Left ventricle myocardium inferior (tissue), 1 donor: Measurements from ENCODE around the gene SPTLC1. TPM values are rescaled to one million over a fixed set of nuclear protein-coding genes. Genes with fewer than 3 reads are reported as not detected.

ENCODE experiments used
- DNase-seq: peaks from one replicate; pipeline ENCODE4 v3.0.0-alpha.2; 2020
- H3K27ac ChIP-seq: fragments of 200-600 bp; replicated peaks from 2 replicates; pipeline ENCODE4 v1.8.0; 2021
- H3K27me3 ChIP-seq: fragments of 200-600 bp; 2 replicates; pipeline ENCODE4 v1.8.0; 2021; ENCODE audit warnings: low read depth
- H3K36me3 ChIP-seq: fragments of 200-600 bp; 2 replicates; pipeline ENCODE4 v1.8.0; 2021
- H3K4me1 ChIP-seq: fragments of 200-600 bp; 2 replicates; pipeline ENCODE4 v1.8.0; 2021
- H3K4me3 ChIP-seq: fragments of 200-600 bp; 2 replicates; pipeline ENCODE4 v1.8.0; 2021; ENCODE audit warnings: mild to moderate bottlenecking, moderate library complexity
- H3K9me3 ChIP-seq: fragments of 200-600 bp; replicated peaks from 2 replicates; pipeline ENCODE4 v1.8.0; 2021
- CTCF ChIP-seq: fragments of 200-600 bp; IDR thresholded peaks from 2 replicates; pipeline ENCODE4 v1.8.0; 2021; ENCODE audit warnings: antibody characterized with exemption, mild to moderate bottlenecking, borderline replicate concordance
- intact Hi-C: fragments of 100-400 bp; cut with micrococcal nuclease; formaldehyde crosslinking; loops from one replicate; pipeline ENCODE4 v1.11.0; 2022
- total RNA-seq: library from RNA; stranded (reverse); fragmentation: NEBNext Ultra II Directional; extraction: Animal tissue kit (Norgen Biotek cat#: 25700); gene quantifications from one replicate; pipeline ENCODE4 v1.2.1, GENCODE V29; 2021
- donor health status: DM: no; HTN: yes; CAD: no; lungs with severe emphysema.

SPTLC1 gene
- total RNA-seq, 1 donor from 2014 or later = 21.9 TPM

DNA sequence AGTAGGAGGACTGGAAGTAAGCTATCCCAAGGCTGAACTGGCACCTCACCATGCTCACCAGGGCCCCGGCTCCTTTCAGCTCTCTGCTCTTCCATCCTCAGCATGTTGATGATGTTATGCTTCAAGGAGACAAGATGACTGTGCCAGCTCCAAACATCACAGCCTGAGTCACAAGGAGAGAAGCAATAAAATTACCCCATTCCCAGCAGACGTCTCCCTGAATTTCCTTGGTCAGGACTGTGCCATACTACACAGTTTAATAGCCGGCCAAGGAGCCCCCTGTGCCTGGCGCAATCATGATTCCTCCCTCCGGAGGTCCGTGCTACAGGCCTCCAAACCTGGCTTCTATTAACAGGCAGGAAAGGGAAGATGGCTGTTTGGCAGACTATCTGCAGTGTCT, 114.0 kb downstream of the SPTLC1 start:
- Histone ChIP-seq H3K27me3 (peaks cover 54% of the 10 kb centered on the region), H3K4me3 (no peak overlapping the region), H3K36me3 (no peaks in the 10 kb centered on the region), H3K9me3 (peaks cover 6% of the 10 kb centered on the region), H3K27ac (no peak overlapping the region), H3K4me1 (no peaks in the 10 kb centered on the region)
- DNase-seq = no peak
- no peak for TF ChIP-seq CTCF
- intact Hi-C loops = no loop called here

DNA sequence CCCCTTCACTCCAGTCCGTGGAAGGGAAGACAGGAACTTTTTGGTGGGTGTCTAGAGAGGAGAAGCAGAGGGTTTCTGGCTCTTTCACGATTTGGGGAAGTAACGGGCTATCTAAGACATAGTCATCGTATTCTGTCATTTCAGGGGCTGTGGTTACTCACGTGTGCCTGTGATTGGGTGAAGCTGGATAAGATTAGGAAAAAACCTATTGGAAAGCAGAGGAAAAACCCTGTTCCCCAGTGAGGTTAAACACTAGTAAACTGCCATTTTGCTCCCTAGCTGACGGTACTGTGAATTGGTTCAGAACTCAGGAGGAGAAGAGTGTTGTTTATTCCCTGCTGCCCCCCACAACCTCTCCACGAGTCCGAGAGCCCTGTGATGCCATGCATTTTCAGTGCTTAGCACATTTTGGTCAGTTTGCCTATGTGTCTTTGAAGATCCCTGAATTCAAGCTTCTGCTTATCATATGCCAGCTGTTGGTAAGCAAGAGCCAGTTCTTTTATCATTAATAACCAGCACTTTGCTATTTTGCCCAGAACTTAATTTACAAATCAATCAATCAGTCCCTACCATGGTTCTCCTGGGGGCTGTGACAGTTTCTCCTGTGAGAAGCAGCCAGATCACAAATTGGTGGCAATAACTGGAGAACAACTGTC, 120.1 kb downstream of the SPTLC1 start:
- H3K36me3 ChIP-seq = no peaks in the 10 kb centered on the region
- TF ChIP-seq CTCF = no peak
- DNase-seq = no peak
- no peak overlapping the region for H3K27ac ChIP-seq
- intact Hi-C loops = no loop called here
- H3K27me3 ChIP-seq = peaks cover 85% of the 10 kb centered on the region
- H3K9me3 ChIP-seq = no peaks in the 10 kb centered on the region
- no peaks in the 10 kb centered on the region for H3K4me1 ChIP-seq
- no peak overlapping the region for H3K4me3 ChIP-seq

DNA sequence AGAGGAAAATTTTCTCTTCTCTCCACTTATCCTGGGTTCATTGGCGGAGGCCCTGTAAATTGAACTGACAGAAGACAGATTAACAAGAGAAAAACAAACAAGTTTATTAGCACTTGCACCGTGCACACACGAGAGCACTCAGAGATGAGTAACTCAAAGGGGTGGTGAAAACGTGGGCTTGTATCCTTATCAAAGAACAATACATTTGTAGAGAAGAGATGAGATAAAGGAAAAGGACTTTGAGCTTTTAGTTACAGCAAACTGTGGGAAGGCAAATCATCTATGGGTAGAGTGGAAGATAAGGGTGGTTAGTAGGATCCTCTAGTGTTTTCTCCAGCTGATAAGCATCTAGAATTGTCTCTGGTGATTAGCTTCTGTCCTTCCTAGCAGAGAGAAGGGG, 120.8 kb downstream of the SPTLC1 start:
- no peak for TF ChIP-seq CTCF
- Histone ChIP-seq H3K27me3 (peaks cover 85% of the 10 kb centered on the region), H3K27ac (no peak overlapping the region), H3K36me3 (no peaks in the 10 kb centered on the region), H3K4me1 (no peaks in the 10 kb centered on the region), H3K9me3 (no peaks in the 10 kb centered on the region), H3K4me3 (no peak overlapping the region)
- intact Hi-C loops = no loop called here
- no peak for DNase-seq

DNA sequence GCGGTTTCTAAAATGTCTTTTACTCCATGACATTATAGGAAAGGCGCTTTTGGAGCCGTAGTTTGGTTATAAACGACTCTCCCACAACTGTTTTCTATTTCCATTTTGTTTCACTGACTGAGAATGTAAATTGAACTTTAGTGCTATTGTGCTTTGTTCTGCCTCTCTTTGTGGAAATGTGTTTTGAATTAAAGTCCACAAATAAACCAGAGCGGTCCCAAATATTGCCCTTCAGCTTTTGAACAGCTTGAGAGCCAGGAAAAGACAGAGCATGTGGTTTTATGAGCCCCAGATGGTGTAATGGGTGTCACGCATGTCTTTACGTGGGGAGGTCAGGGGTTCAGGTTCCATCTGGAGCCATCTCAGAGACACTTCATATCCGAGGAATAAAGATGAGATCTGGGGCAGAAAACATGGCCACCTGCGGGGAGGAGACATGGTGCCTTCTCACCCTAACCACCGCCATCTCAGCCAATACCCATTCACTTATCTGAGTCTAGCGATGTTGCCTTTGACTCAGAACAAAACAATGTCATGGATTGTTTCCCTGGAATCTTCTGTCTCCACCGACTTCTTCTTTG, 122.7 kb downstream of the SPTLC1 start:
- no peaks in the 10 kb centered on the region for H3K4me1 ChIP-seq
- no peaks in the 10 kb centered on the region for H3K36me3 ChIP-seq
- DNase-seq = no peak
- no peak for TF ChIP-seq CTCF
- no peaks in the 10 kb centered on the region for H3K9me3 ChIP-seq
- no peak overlapping the region for H3K27ac ChIP-seq
- intact Hi-C loops = no loop called here
- H3K4me3 ChIP-seq = no peak overlapping the region
- peaks cover 70% of the 10 kb centered on the region for H3K27me3 ChIP-seq

DNA sequence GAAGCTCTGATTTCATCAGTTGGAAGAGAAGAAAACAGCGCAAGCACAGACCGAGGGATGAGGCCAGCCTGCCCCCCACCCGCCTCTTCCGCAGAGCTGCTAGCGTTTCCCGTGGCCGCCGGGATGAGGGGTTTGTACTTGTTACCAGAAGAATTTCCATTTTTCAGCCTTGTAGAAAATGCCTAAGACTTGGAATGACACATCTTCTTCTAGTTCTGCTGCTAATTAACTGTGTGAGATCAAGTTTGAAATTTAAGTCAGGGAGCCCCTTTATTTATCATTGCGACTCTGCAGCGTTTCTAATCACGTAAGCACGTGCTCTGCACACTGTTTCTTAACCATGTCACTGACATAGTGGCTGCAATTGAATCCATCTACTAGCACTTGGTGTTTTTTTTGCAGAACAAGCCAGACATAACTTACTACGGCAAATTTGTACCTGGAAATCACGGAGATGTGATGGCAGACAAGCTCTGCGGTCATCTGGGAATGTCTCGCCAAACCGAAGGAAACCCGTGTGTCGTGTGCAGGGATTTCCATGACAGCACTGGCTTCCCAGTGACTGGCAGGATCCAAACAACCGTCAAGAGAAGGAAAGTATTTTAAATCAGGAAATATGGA, 123.4 kb downstream of the SPTLC1 start:
- H3K4me3 ChIP-seq = no peak overlapping the region
- no peaks in the 10 kb centered on the region for H3K9me3 ChIP-seq
- no peaks in the 10 kb centered on the region for H3K36me3 ChIP-seq
- no peaks in the 10 kb centered on the region for H3K4me1 ChIP-seq
- intact Hi-C loops = no loop called here
- peaks cover 63% of the 10 kb centered on the region for H3K27me3 ChIP-seq
- no peak overlapping the region for H3K27ac ChIP-seq
- no peak for TF ChIP-seq CTCF
- DNase-seq = no peak
